Bronchial epithelial cell (primary cell): Measurements from ENCODE around the gene SPPL3. TPM values are rescaled to one million over a fixed set of nuclear protein-coding genes. Genes with fewer than 3 reads are reported as not detected.
A peak's percentile ranks its signal among the peaks of the same experiment; 100 is the strongest.

Source experiments
- DNase-seq: peaks from one replicate; pipeline ENCODE4 v3.0.0-alpha.2; 2010; ENCODE audit warnings: low read depth
- FAIRE-seq: peaks from 2 replicates; lab custom pipeline; 2011; peaks lifted over from hg19 to GRCh38; lab: Jason Lieb, UNC
- H3K27me3 ChIP-seq: 2 replicates; pipeline ENCODE4 v1.5.1; 2011; ENCODE audit warnings: low read length; ENCODE audit not compliant: control insufficient read depth, insufficient read depth
- H3K36me3 ChIP-seq: 2 replicates; pipeline ENCODE4 v1.5.1; 2011; ENCODE audit warnings: low read length; ENCODE audit not compliant: control insufficient read depth, insufficient read depth
- H3K4me3 ChIP-seq: 2 replicates; pipeline ENCODE4 v1.5.1; 2011; ENCODE audit warnings: mild to moderate bottlenecking, low read depth, low read length, control low read depth
- CTCF ChIP-seq: IDR thresholded peaks from 2 replicates; pipeline ENCODE4 v1.5.1; 2011; ENCODE audit warnings: mild to moderate bottlenecking, moderate library complexity, low read length, control low read depth, inconsistent platforms; ENCODE audit not compliant: insufficient read depth, severe bottlenecking
- total RNA-seq: library from RNA; depleted of rRNA; stranded (reverse); fragments of >200 nt; gene quantifications from 2 replicates; pipeline ENCODE4 v1.2.1, GENCODE V29; 2014

SPPL3 gene
- total RNA-seq, 1 donor from 2014 or later: 4.2 TPM

- Histone ChIP-seq H3K4me3 (no peak overlapping the region), H3K36me3 (no peaks in the 10 kb centered on the region), H3K27me3 (no peaks in the 10 kb centered on the region)
- no peak for TF ChIP-seq CTCF
- FAIRE-seq: no peak
- DNase-seq: no peak
Observed at GRCh38 chr12:120814203-120814902, 89.8 kb downstream of the SPPL3 start.

- no peak overlapping the region for H3K4me3 ChIP-seq
- no peak for TF ChIP-seq CTCF
- H3K27me3 ChIP-seq: no peaks in the 10 kb centered on the region
- H3K36me3 ChIP-seq: no peaks in the 10 kb centered on the region
- FAIRE-seq (no peak), DNase-seq (no peak)
Observed at GRCh38 chr12:120813588-120814153, 90.5 kb downstream of the SPPL3 start.

- TF ChIP-seq CTCF: no peak
- FAIRE-seq: no peak
- H3K36me3 ChIP-seq: no peaks in the 10 kb centered on the region
- no peak overlapping the region for H3K4me3 ChIP-seq
- no peak for DNase-seq
- H3K27me3 ChIP-seq: no peaks in the 10 kb centered on the region
Observed at GRCh38 chr12:120810021-120810420, 94.1 kb downstream of the SPPL3 start.

GRCh38 chr12:120804428-120804827 lies 99.7 kb downstream of the SPPL3 start:
- no peak overlapping the region for H3K4me3 ChIP-seq
- no peak for DNase-seq
- H3K36me3 ChIP-seq: no peaks in the 10 kb centered on the region
- no peak for FAIRE-seq
- H3K27me3 ChIP-seq: no peaks in the 10 kb centered on the region
- no peak for TF ChIP-seq CTCF

GRCh38 chr12:120801146-120801545 lies 103.0 kb downstream of the SPPL3 start:
- DNase-seq (peak; percentile 13), FAIRE-seq (no peak)
- H3K36me3 ChIP-seq: no peaks in the 10 kb centered on the region
- no peaks in the 10 kb centered on the region for H3K27me3 ChIP-seq
- H3K4me3 ChIP-seq: no peak overlapping the region
- TF ChIP-seq CTCF: no peak

- DNase-seq (peak; percentile 12), FAIRE-seq (no peak)
- Histone ChIP-seq H3K27me3 (no peaks in the 10 kb centered on the region), H3K36me3 (no peaks in the 10 kb centered on the region), H3K4me3 (no peak overlapping the region)
- no peak for TF ChIP-seq CTCF
Observed at GRCh38 chr12:120800665-120801064, 103.5 kb downstream of the SPPL3 start.
